Measurements from ENCODE around the gene BCAP29. TPM values are rescaled to one million over a fixed set of nuclear protein-coding genes. Genes with fewer than 3 reads are reported as not detected.

The BCAP29 gene
- total RNA-seq, 2 experiments from 2014 or later: 23.8 to 25.7 TPM

DNA sequence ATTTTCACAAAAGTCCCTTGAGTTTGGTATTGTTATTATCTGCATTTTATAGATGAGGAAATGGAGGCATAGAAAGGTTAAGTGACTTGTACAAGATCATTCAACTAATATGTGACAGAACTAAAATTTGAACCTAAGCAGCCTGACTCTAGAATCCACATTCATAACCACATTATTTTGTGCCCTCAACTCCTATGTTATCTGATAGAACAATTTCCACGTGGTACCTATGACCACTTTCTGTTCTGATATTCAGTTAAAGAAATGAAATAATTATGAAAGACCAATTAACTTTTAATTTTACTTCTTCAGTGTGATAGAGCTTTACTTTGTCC lies 17.5 kb downstream of the BCAP29 start:
- H3K36me3 Mint-ChIP-seq: no peaks in the 10 kb centered on the region
- no peaks in the 10 kb centered on the region for H3K9me3 Mint-ChIP-seq
- H3K27ac Mint-ChIP-seq: no peak overlapping the region
- no peak overlapping the region for H3K4me3 Mint-ChIP-seq
- no peak for DNase-seq
- peaks cover 3% of the 10 kb centered on the region for H3K4me1 Mint-ChIP-seq
- no peaks in the 10 kb centered on the region for H3K27me3 Mint-ChIP-seq

DNA sequence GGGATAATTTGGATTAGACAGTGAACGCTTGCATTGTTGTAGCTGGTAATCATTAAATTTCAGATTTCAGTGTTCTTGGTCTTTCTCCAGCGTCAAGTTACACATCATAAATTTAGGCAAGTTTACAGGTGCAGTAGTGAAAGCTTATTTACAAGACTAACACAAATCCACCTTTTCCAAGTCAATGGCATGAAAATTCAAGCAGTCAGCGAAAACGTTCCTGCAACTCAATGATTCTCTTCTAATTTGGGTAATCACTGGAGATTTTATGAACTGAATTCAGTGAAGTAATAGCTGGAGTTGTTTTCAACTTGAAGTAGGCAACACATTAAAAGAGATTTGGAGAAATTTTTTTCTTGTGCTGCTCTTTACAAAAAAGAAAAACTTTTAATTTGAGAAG lies 17.9 kb downstream of the BCAP29 start:
- no peaks in the 10 kb centered on the region for H3K27me3 Mint-ChIP-seq
- H3K36me3 Mint-ChIP-seq: no peaks in the 10 kb centered on the region
- H3K27ac Mint-ChIP-seq: no peak overlapping the region

GRCh38 chr7:107599262-107599661 lies 19.2 kb downstream of the BCAP29 start:
- H3K9me3 Mint-ChIP-seq: no peaks in the 10 kb centered on the region
- H3K36me3 Mint-ChIP-seq: peaks cover 2% of the 10 kb centered on the region
- DNase-seq: no peak
- H3K27me3 Mint-ChIP-seq: no peaks in the 10 kb centered on the region
- H3K4me3 Mint-ChIP-seq: no peak overlapping the region
- H3K4me1 Mint-ChIP-seq: no peaks in the 10 kb centered on the region
- H3K27ac Mint-ChIP-seq: no peak overlapping the region

More for the DNA sequence above, 17.9 kb downstream of the BCAP29 start:
- DNase-seq: no peak
- Mint-ChIP-seq H3K4me3 (no peak overlapping the region), H3K9me3 (no peaks in the 10 kb centered on the region), H3K4me1 (peaks cover 3% of the 10 kb centered on the region)

DNA sequence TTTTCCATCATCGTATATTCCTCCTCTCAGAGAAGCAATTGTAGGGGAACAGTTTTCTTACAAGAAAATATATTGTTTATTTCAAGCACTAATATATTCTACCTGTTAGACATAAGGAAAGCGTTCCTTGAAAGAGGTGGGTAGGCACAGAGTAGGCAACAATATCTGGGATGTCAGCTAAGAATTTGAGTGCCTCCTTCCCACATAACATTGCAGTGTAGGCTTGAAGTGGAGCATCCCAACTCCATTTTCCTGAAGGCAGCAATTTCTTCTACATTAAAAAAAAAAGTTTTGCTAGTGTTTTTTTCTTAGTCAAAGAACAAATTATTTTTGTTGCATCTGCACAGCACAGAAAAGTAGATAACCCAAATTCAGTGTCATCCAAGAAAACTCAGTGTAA lies 20.8 kb downstream of the BCAP29 start:
- Mint-ChIP-seq H3K4me1 (no peaks in the 10 kb centered on the region), H3K9me3 (no peaks in the 10 kb centered on the region), H3K4me3 (no peak overlapping the region), H3K36me3 (peaks cover 2% of the 10 kb centered on the region), H3K27ac (no peak overlapping the region), H3K27me3 (no peaks in the 10 kb centered on the region)
- no peak for DNase-seq

- H3K27ac Mint-ChIP-seq: no peak overlapping the region
- H3K4me3 Mint-ChIP-seq: no peak overlapping the region
- H3K4me1 Mint-ChIP-seq: no peaks in the 10 kb centered on the region
- peaks cover 2% of the 10 kb centered on the region for H3K36me3 Mint-ChIP-seq
- H3K27me3 Mint-ChIP-seq: no peaks in the 10 kb centered on the region
- DNase-seq: no peak
- no peaks in the 10 kb centered on the region for H3K9me3 Mint-ChIP-seq
Observed at GRCh38 chr7:107605218-107605815, 25.3 kb downstream of the BCAP29 start.

DNA sequence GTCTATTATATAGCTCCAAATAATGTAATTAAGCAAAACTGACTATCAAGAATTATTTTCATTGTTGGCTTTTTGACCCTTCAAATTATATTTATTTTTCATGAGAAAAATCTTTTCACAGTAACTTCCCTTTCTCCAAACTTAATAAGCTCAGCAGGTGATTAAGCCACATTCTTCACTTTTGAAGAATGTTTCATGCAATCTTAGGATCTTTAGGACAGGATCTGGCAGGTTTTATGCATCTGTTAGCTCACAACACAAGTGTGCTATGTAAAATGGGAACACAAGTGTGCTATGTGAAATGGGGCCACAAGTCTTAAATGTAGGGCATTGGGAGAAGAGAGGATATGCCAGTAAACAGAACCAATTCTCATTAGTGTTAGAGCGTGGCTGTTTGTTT lies 26.3 kb downstream of the BCAP29 start:
- DNase-seq: no peak
- Mint-ChIP-seq H3K36me3 (peaks cover 2% of the 10 kb centered on the region), H3K27me3 (no peaks in the 10 kb centered on the region), H3K27ac (no peak overlapping the region), H3K9me3 (no peaks in the 10 kb centered on the region), H3K4me1 (no peaks in the 10 kb centered on the region), H3K4me3 (no peak overlapping the region)

- Mint-ChIP-seq H3K4me3 (no peak overlapping the region), H3K4me1 (peaks cover under 1% of the 10 kb centered on the region), H3K36me3 (peaks cover under 1% of the 10 kb centered on the region), H3K27me3 (no peaks in the 10 kb centered on the region), H3K9me3 (no peaks in the 10 kb centered on the region), H3K27ac (no peak overlapping the region)
- DNase-seq: no peak
Observed at GRCh38 chr7:107609811-107610261, 29.8 kb downstream of the BCAP29 start.

DNA sequence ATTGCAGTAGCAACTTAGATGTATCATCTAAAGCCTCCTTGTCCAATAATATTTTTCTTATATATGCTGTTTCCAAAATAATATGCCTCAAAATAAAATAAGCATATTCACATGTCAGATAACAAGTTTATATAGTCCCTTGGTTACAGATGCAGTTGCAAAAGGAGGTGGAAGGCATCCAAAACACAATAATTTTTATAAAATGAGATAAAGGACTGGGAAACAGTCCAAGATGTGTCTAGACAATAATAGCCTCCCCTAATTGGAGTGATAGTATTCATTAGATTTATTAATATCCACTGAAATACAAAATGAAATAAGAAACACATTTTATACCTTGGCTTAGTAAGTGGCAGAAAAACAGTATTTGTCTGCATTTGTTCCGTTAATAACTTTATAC lies 30.3 kb downstream of the BCAP29 start:
- H3K9me3 Mint-ChIP-seq: no peaks in the 10 kb centered on the region
- H3K27me3 Mint-ChIP-seq: no peaks in the 10 kb centered on the region
- peaks cover 4% of the 10 kb centered on the region for H3K36me3 Mint-ChIP-seq
- no peak for DNase-seq
- no peak overlapping the region for H3K27ac Mint-ChIP-seq
- no peak overlapping the region for H3K4me3 Mint-ChIP-seq
- H3K4me1 Mint-ChIP-seq: peaks cover 2% of the 10 kb centered on the region

GRCh38 chr7:107613439-107613838 lies 33.4 kb downstream of the BCAP29 start:
- no peak for DNase-seq
- Mint-ChIP-seq H3K27me3 (no peaks in the 10 kb centered on the region), H3K4me1 (peaks cover 2% of the 10 kb centered on the region), H3K9me3 (no peaks in the 10 kb centered on the region), H3K36me3 (peaks cover 7% of the 10 kb centered on the region), H3K4me3 (no peak overlapping the region), H3K27ac (no peak overlapping the region)

GRCh38 chr7:107613948-107614347 lies 33.9 kb downstream of the BCAP29 start:
- no peaks in the 10 kb centered on the region for H3K9me3 Mint-ChIP-seq
- no peaks in the 10 kb centered on the region for H3K27me3 Mint-ChIP-seq
- no peak overlapping the region for H3K4me3 Mint-ChIP-seq
- no peak overlapping the region for H3K27ac Mint-ChIP-seq
- H3K4me1 Mint-ChIP-seq: peaks cover 2% of the 10 kb centered on the region
- no peak for DNase-seq
- H3K36me3 Mint-ChIP-seq: peaks cover 7% of the 10 kb centered on the region

GRCh38 chr7:107614425-107614824 lies 34.4 kb downstream of the BCAP29 start:
- Mint-ChIP-seq H3K36me3 (peaks cover 7% of the 10 kb centered on the region), H3K27me3 (no peaks in the 10 kb centered on the region), H3K9me3 (no peaks in the 10 kb centered on the region), H3K4me3 (no peak overlapping the region), H3K4me1 (peaks cover 2% of the 10 kb centered on the region), H3K27ac (no peak overlapping the region)
- DNase-seq: no peak

- H3K36me3 Mint-ChIP-seq: peaks cover 7% of the 10 kb centered on the region
- H3K4me3 Mint-ChIP-seq: no peak overlapping the region
- H3K27ac Mint-ChIP-seq: no peak overlapping the region
- H3K9me3 Mint-ChIP-seq: no peaks in the 10 kb centered on the region
- H3K4me1 Mint-ChIP-seq: peaks cover 2% of the 10 kb centered on the region
- DNase-seq: no peak
- no peaks in the 10 kb centered on the region for H3K27me3 Mint-ChIP-seq
Observed at GRCh38 chr7:107615910-107616680, 36.0 kb downstream of the BCAP29 start.

GRCh38 chr7:107622429-107622828 lies 42.4 kb downstream of the BCAP29 start:
- no peak for DNase-seq
- no peaks in the 10 kb centered on the region for H3K27me3 Mint-ChIP-seq
- peaks cover 2% of the 10 kb centered on the region for H3K36me3 Mint-ChIP-seq
- no peak overlapping the region for H3K4me3 Mint-ChIP-seq
- H3K4me1 Mint-ChIP-seq: no peaks in the 10 kb centered on the region
- no peak overlapping the region for H3K27ac Mint-ChIP-seq
- no peaks in the 10 kb centered on the region for H3K9me3 Mint-ChIP-seq

GRCh38 chr7:107622894-107623293 lies 42.8 kb downstream of the BCAP29 start:
- no peaks in the 10 kb centered on the region for H3K9me3 Mint-ChIP-seq
- H3K36me3 Mint-ChIP-seq: peaks cover 2% of the 10 kb centered on the region
- no peak overlapping the region for H3K4me3 Mint-ChIP-seq
- no peak for DNase-seq
- no peak overlapping the region for H3K27ac Mint-ChIP-seq
- H3K4me1 Mint-ChIP-seq: no peaks in the 10 kb centered on the region
- H3K27me3 Mint-ChIP-seq: no peaks in the 10 kb centered on the region

DNA sequence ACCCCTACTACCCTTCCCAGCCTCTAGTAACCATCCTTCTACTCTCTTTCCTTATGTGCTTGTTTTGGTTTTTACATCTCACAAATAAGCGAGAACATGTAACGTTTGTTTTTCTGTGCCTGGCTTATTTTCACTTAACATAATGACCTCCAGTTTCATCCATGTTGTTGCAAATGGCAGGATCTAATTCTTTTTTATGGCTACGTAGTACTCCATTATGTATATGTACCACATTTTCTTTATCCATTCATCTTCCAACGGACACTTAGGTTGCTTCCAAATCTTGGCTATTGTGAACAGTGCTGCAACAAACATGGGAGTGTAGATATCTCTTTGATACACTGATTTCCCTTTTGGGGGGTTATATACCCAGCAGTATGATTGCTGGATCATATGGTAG lies 47.0 kb downstream of the BCAP29 start:
- no peaks in the 10 kb centered on the region for H3K9me3 Mint-ChIP-seq
- H3K27ac Mint-ChIP-seq: no peak overlapping the region
- H3K4me3 Mint-ChIP-seq: no peak overlapping the region
- peaks cover 2% of the 10 kb centered on the region for H3K36me3 Mint-ChIP-seq
- no peaks in the 10 kb centered on the region for H3K27me3 Mint-ChIP-seq
- no peak for DNase-seq
- no peaks in the 10 kb centered on the region for H3K4me1 Mint-ChIP-seq

- Mint-ChIP-seq H3K4me3 (no peak overlapping the region), H3K36me3 (peaks cover 2% of the 10 kb centered on the region), H3K27ac (no peak overlapping the region), H3K27me3 (no peaks in the 10 kb centered on the region), H3K4me1 (peaks cover 2% of the 10 kb centered on the region), H3K9me3 (no peaks in the 10 kb centered on the region)
- no peak for DNase-seq
Observed at GRCh38 chr7:107628461-107629064, 48.5 kb downstream of the BCAP29 start.
